OCI-LY1 (cell line): ENCODE results near the gene ZBTB46.

Experiments used
- H2AFZ ChIP-seq: fragments of 200-600 bp; sonication (generic), shearing (Covaris generic); 2 replicates; pipeline ENCODE4 v1.6.0; 2014; ENCODE audit warnings: antibody characterized with exemption, mild to moderate bottlenecking, low read length
- H3F3A ChIP-seq: fragments of 200-600 bp; sonication (generic), shearing (Covaris generic); 2 replicates; pipeline ENCODE4 v1.6.0; 2014; ENCODE audit warnings: mild to moderate bottlenecking, antibody characterized with exemption, low read length, moderate library complexity; ENCODE audit not compliant: insufficient read depth
- H3K27ac ChIP-seq: fragments of 200-600 bp; sonication (generic); 2 replicates; pipeline ENCODE4 v1.5.1; 2014; ENCODE audit warnings: low read length, mixed run types, mild to moderate bottlenecking, low read depth; ENCODE audit not compliant: poor library complexity, severe bottlenecking
- H3K27me3 ChIP-seq: fragments of 200-600 bp; sonication (generic); 2 replicates; pipeline ENCODE4 v1.6.0; 2014; ENCODE audit warnings: antibody characterized with exemption, mild to moderate bottlenecking, low read length, moderate library complexity; ENCODE audit not compliant: insufficient read depth
- H3K36me3 ChIP-seq: fragments of 200-600 bp; sonication (generic); 2 replicates; pipeline ENCODE4 v1.6.1; 2014; ENCODE audit warnings: mild to moderate bottlenecking, antibody characterized with exemption, low read length, moderate library complexity, mixed read lengths; ENCODE audit not compliant: insufficient read depth
- H3K4me1 ChIP-seq: fragments of 200-600 bp; sonication (generic); 2 replicates; pipeline ENCODE4 v1.5.1; 2014; ENCODE audit warnings: mild to moderate bottlenecking, low read length, moderate library complexity; ENCODE audit not compliant: insufficient read depth, severe bottlenecking
- H3K4me2 ChIP-seq: fragments of 200-600 bp; sonication (generic), shearing (Covaris generic); 2 replicates; pipeline ENCODE4 v1.6.1; 2014; ENCODE audit warnings: low read length
- H3K4me3 ChIP-seq: fragments of 200-600 bp; sonication (generic); 2 replicates; pipeline ENCODE4 v1.5.1; 2014; ENCODE audit warnings: low read length, low read depth, mild to moderate bottlenecking, mixed read lengths; ENCODE audit not compliant: poor library complexity, severe bottlenecking
- H3K79me2 ChIP-seq: fragments of 200-600 bp; shearing (Covaris generic); 2 replicates; pipeline ENCODE4 v1.6.1; 2016; ENCODE audit warnings: mixed run types, low read length, mixed read lengths; ENCODE audit not compliant: insufficient read depth
- H3K9ac ChIP-seq: fragments of 200-600 bp; sonication (generic), shearing (Covaris generic); 2 replicates; pipeline ENCODE4 v1.6.1; 2014; ENCODE audit warnings: mild to moderate bottlenecking, low read length, mixed read lengths
- H3K9me2 ChIP-seq: fragments of 200-600 bp; sonication (generic), shearing (Covaris generic); 2 replicates; pipeline ENCODE4 v1.6.1; 2014; ENCODE audit warnings: low read depth, mild to moderate bottlenecking, low read length, mixed read lengths
- H3K9me3 ChIP-seq: fragments of 200-600 bp; shearing (Covaris generic); 2 replicates; pipeline ENCODE4 v1.6.1; 2014; ENCODE audit warnings: low read length, mixed read lengths
- H4K20me1 ChIP-seq: fragments of 200-600 bp; sonication (generic), shearing (Covaris generic); 2 replicates; pipeline ENCODE4 v1.6.0; 2016; ENCODE audit warnings: mild to moderate bottlenecking, low read length; ENCODE audit not compliant: insufficient read depth
- EZH2 ChIP-seq: fragments of 200-600 bp; sonication (generic), shearing (Covaris generic); IDR thresholded peaks from 2 replicates; pipeline ENCODE4 v1.8.0; 2017; ENCODE audit warnings: borderline replicate concordance, mixed run types, mild to moderate bottlenecking, antibody characterized with exemption, low read length, moderate library complexity, mixed read lengths
- TF ChIP-seq, protein P1 (sequence below): fragments of 200-600 bp; sonication (generic), shearing (Covaris generic); IDR thresholded peaks from 2 replicates; pipeline ENCODE4 v1.5.1; 2017; ENCODE audit warnings: mild to moderate bottlenecking, antibody characterized with exemption, low read length, moderate library complexity, mixed read lengths

ZBTB46 gene

DNA sequence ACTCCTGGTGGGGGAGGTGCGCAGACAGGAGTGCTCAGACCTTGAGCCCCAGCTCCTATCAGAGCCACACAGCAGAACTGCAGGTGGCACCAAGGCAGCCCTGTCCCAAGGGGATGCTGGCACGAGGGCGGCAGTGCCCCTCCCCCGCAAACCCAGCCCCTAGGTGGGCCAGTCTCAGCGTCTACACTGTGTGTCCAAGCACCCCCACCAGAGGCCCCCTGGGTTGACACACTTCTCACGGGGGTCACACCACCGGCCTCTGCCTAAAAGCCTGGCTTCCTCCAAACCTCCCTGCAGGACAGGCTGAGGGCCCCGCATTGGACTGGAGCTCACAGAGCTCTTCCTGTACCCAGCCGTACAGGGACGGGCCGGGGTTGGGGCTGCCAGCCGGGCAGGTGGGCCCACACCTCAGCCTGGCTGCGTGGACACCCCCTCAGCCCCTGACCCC lies 83.4 kb downstream of the ZBTB46 start:
- H3K4me3 ChIP-seq: no peak overlapping the region
- H2AFZ ChIP-seq: no peak overlapping the region
- no peak overlapping the region for H3K9ac ChIP-seq
- no peaks in the 10 kb centered on the region for H3K9me2 ChIP-seq
- no peaks in the 10 kb centered on the region for H3K79me2 ChIP-seq
- H3K4me2 ChIP-seq: no peak overlapping the region
- no peaks in the 10 kb centered on the region for H3F3A ChIP-seq
- no peaks in the 10 kb centered on the region for H3K9me3 ChIP-seq
- H3K27me3 ChIP-seq: no peaks in the 10 kb centered on the region
- H3K4me1 ChIP-seq: peaks cover 3% of the 10 kb centered on the region
- H3K27ac ChIP-seq: no peak overlapping the region
- H4K20me1 ChIP-seq: no peaks in the 10 kb centered on the region
- no peaks in the 10 kb centered on the region; the same call in 1 of the 2 replicates for H3K36me3 ChIP-seq
- TF ChIP-seq, protein P1, sequence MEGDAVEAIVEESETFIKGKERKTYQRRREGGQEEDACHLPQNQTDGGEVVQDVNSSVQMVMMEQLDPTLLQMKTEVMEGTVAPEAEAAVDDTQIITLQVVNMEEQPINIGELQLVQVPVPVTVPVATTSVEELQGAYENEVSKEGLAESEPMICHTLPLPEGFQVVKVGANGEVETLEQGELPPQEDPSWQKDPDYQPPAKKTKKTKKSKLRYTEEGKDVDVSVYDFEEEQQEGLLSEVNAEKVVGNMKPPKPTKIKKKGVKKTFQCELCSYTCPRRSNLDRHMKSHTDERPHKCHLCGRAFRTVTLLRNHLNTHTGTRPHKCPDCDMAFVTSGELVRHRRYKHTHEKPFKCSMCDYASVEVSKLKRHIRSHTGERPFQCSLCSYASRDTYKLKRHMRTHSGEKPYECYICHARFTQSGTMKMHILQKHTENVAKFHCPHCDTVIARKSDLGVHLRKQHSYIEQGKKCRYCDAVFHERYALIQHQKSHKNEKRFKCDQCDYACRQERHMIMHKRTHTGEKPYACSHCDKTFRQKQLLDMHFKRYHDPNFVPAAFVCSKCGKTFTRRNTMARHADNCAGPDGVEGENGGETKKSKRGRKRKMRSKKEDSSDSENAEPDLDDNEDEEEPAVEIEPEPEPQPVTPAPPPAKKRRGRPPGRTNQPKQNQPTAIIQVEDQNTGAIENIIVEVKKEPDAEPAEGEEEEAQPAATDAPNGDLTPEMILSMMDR: no peak
- TF ChIP-seq EZH2: no peak

DNA sequence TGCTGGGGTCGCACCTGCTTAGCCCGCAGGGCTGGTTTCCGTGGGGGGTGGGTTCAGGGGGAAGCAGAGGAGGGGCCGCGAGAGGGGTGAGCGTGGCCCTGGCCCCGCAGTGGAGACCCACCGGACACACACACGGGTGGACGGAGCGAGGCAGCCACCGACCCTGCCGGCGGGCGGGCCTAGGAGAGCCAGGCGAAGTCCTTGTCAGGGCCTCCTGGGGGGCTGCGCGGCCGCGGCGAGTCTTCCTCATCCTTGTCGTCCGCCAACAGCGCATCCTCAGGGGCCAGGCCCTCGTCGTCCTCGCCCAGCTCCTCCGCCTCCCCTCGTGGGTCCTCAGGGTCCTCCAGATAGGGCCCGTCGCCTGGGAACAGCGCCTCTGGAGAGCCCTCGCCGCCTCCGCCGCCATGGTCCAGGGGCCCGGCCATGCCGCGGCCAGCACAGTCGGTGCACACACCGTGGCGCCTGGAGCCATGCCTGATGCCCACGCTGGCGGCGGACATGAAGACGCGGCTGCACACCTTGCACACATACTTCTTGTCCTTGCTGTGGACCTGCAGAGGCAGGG lies 84.2 kb downstream of the ZBTB46 start:
- Histone ChIP-seq H3K4me3 (no peak overlapping the region), H3K4me1 (peaks cover 3% of the 10 kb centered on the region), H3K9ac (no peak overlapping the region), H3K79me2 (no peaks in the 10 kb centered on the region), H3K9me3 (no peaks in the 10 kb centered on the region), H2AFZ (no peak overlapping the region), H3K4me2 (no peak overlapping the region), H3K27ac (no peak overlapping the region), H3F3A (no peaks in the 10 kb centered on the region), H3K27me3 (no peaks in the 10 kb centered on the region), H3K9me2 (no peaks in the 10 kb centered on the region), H3K36me3 (peaks cover 6% of the 10 kb centered on the region; the same call in 1 of the 2 replicates), H4K20me1 (no peaks in the 10 kb centered on the region)
- TF ChIP-seq EZH2: no peak

DNA sequence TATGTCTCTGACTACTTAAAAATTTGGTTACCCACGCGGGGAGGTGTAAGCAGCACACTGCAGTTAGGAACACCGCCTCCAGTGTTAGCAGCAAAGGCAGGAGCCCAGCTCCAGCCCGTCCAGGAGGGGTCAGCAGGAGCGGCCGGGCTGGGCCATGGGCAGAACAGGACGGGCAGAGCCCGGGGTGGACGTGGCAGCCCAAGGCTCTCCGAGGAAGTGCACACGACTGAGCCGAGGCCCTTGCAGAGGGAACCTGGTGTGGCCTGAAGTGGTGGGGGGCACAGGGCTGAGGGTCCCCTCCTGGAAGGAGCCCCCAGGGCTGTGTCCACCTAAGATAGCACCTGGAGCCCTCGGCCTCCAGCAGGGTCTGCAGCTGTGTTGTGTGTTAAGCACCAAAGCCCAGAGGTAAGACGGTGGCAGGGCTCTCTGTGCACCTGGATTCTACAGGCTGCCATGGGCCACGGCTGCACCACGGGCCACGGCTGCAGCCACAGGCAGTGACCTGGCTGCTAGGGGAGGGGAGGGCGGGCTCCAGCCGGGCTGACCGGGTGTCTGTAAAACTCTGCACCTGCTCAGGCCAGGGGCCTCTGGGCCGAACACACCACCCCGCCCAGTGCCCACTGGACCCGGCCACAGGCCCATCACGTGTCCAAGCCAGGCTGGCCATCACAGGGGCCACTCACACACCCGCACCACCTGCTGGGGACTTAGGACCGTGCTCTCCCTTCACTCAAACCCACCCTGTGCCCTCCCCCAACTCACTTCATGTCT lies 84.9 kb downstream of the ZBTB46 start:
- Histone ChIP-seq H3K79me2 (no peaks in the 10 kb centered on the region), H3K4me3 (no peak overlapping the region), H3K9me3 (no peaks in the 10 kb centered on the region), H3K9me2 (no peaks in the 10 kb centered on the region), H3K36me3 (peaks cover 10% of the 10 kb centered on the region; the same call in 1 of the 2 replicates), H3K27ac (no peak overlapping the region), H4K20me1 (no peaks in the 10 kb centered on the region), H3K4me1 (peaks cover 3% of the 10 kb centered on the region), H3F3A (no peaks in the 10 kb centered on the region), H3K9ac (no peak overlapping the region), H3K4me2 (no peak overlapping the region), H3K27me3 (no peaks in the 10 kb centered on the region), H2AFZ (no peak overlapping the region)
- TF ChIP-seq, protein P1: no peak
- no peak for TF ChIP-seq EZH2
